GM20000 (cell line): ENCODE results near the gene PAFAH1B1.

Experiments
- DNase-seq: peaks from one replicate; pipeline ENCODE4 v3.0.0; 2012; ENCODE audit warnings: low spot score
- TF ChIP-seq, protein P1 (sequence below): IDR thresholded peaks from 2 replicates; pipeline ENCODE4 v1.5.1; 2012; ENCODE audit warnings: mild to moderate bottlenecking, control low read depth; ENCODE audit errors: extremely low read depth, missing control alignments

Gene PAFAH1B1

DNA sequence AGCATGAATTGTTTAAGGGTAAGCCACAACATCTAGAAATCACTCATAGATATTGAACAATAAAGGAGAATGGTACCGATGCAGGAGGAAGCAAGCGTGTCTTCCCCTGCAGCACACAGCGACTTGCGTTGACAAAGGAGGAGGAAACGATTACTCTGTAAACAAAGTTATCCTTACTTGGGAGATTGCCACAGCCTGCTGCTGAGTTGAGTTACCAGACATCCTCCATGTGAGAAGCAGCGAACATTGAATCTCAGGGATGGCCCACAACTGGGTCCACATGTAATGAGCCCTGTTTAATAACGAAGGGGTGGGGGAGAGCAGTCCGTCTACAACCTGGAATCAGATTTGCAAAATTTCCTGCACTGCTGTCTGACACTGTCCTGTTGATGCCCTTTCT is 90.5 kb downstream of the PAFAH1B1 start:
- TF ChIP-seq, protein P1, sequence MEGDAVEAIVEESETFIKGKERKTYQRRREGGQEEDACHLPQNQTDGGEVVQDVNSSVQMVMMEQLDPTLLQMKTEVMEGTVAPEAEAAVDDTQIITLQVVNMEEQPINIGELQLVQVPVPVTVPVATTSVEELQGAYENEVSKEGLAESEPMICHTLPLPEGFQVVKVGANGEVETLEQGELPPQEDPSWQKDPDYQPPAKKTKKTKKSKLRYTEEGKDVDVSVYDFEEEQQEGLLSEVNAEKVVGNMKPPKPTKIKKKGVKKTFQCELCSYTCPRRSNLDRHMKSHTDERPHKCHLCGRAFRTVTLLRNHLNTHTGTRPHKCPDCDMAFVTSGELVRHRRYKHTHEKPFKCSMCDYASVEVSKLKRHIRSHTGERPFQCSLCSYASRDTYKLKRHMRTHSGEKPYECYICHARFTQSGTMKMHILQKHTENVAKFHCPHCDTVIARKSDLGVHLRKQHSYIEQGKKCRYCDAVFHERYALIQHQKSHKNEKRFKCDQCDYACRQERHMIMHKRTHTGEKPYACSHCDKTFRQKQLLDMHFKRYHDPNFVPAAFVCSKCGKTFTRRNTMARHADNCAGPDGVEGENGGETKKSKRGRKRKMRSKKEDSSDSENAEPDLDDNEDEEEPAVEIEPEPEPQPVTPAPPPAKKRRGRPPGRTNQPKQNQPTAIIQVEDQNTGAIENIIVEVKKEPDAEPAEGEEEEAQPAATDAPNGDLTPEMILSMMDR: no peak
- DNase-seq: no peak

GRCh38 chr17:2684549-2684948 is 91.1 kb downstream of the PAFAH1B1 start:
- DNase-seq: no peak
- TF ChIP-seq, protein P1: no peak

DNA sequence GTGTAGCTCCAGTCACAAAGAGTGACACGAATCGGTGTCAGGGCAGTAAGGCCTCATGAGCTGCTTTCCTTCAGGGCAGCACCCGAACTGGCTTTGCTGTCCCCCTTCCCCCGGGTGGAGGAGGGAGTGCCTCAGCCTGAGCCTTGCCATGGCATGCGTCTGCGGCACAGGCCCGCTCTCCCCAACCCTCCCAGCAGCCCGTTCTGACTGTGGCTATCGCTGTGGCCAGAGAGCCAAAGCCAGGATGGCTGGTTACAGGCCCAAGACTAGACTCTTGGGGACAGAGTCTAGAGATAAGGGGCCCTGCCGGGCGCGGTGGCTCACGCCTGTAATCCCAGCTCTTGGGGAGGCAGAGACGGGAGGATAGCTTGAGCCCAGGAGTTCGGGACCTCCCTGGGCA is 92.2 kb downstream of the PAFAH1B1 start:
- TF ChIP-seq, protein P1: no peak
- no peak for DNase-seq

DNA sequence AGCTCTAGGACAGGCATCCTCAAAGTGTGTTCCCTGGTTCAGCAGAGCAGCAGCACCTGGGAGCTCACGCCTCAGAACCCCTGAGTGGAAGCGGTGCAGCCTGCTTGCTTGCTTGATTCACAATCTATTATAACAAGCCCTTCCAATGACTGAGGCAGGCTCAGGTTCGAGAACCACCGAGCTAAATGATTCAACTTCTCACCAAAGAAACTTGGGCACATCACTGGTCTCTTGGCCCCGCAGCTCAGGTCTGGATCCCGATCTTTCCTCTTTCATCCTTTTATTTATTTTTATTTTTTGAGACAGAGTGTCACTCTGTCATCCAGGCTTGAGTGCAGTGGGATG is 93.6 kb downstream of the PAFAH1B1 start:
- TF ChIP-seq, protein P1: no peak
- no peak for DNase-seq

GRCh38 chr17:2688351-2689342 is 95.2 kb downstream of the PAFAH1B1 start:
- peak; percentile 21 for DNase-seq
- TF ChIP-seq, protein P1: no peak

- peak; percentile 25 for DNase-seq
- TF ChIP-seq, protein P1: no peak
Observed at GRCh38 chr17:2689411-2690164, 96.1 kb downstream of the PAFAH1B1 start.
